AML-193 (cell line): ENCODE results near the gene NACC2.
"Not testable (repeated sequence)": the region's sequence is repeated elsewhere in the genome, so short reads cannot be mapped to it uniquely, and the experiment has no call there.

ENCODE experiments used
- DNase-seq, 2 experiments: peaks; one replicate each; lab custom pipeline; 2025; lab: John Stamatoyannopoulos, UW

The NACC2 gene

DNA sequence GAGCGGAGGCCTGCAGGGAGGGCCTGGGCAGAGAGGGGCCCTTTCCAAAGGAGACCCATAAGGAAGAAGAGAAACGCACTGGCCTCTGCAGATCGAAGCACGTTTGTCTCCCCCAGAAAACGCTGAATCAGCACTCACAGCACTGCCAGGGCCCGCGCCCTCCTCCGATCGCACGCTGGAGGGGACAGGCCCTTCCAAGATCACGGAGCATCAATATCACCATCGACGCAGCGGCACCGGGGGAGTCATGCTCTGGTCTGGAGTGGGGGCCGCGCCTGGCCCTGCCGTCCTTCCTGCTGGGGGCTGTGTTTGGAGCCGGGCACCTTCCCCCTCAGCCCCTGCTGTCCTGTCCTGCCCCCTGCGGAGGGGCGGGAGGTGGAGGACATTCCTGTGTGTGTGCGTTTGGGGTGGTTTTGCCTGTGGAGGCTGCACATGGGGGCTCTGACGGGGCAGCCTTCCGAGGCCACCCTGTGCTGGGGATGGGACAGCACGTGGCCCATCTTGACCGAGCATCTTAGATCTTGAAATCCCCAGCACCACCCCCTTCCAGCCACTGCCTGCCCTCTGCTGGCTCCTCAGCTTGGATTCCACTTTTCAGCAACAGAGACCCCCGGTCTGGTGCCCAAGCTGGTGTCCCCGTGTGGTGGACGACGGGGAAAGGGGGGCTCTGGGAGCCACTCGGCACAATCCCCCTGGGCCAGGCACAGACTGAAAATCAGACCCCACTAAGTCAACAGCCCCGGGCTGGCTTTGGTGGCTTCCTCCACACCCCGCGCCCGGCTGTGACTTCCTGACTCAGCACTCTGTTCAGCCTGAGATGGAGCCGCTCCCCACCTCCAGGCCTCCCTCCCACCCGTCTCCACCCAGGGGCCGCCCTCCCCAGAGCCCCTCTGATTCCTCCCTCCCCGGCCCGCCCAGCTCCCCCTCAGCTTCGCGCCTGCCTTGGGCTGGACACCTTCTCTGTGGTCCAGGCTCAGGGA is 15.3 kb upstream of the NACC2 start:
- peak in 1 of 2 experiments; percentile 8 for DNase-seq

DNA sequence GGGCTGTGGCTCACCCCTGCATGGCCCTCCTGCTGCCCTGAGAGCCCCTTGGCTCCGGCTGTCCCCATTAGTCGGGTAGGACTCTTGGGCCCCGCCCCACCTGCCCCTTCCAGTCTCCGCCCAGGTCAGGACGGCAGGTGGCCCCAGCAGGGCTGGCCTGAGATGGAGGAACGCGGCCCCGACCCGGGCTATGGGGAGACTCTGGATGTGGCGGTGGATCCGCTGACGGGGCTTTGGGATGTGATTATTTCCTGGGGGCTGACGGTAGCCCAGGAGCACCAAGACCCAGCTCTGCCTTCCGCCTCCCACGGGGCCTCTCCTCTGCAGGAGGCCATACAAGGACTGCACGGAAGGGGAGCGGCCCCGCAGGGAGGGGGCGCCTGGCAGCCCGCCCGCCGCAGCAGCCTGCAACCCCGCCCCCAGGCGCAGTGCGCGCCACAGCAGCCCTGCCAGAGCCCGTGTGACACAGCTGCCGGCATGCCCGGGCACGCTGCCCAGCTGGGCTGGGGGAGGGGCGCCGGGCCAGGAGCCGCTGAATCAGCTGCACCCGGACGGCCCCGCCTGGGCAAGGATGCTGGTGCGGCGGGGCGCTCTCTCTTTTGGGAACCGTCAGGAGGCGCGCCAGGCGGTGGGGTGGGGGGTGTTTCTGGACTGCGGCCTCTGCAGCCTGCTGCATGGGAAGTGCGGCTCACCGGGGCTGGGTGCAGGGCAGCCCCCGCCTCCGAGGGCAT is 14.4 kb upstream of the NACC2 start:
- DNase-seq, result peak; percentile 78 to 82

DNA sequence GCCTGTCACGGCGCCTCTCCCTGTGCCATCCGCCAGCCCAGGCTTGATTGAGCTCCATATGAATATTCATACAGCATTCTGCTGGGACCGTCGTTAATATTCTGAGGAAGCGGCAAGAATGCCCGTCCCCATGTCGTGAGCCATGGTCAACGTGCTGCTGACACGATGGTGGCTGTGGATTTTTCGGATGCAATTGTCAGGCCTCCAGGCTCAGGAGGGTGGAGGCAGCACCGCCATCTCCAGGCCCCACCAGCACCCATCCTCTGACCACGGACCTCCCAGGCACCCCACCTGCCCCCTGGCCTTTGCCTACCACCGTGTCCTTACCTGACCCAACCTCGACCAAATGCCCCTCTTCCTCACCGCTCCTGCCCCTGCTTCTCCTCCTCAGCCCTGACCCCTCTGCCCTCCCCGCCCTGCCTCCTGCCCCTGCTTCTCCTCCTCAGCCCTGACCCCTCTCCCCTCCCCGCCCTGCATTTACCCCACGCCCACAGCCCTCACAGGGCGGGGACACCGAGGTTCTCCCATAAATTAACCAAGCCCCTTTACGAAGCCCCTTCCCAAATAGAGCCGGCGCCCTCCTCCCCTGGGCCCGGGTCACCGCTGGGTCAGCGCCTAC is 13.7 kb upstream of the NACC2 start:
- DNase-seq, result peak in 1 of 2 experiments; percentile 2

GRCh38 chr9:136107953-136108647 is 13.0 kb upstream of the NACC2 start:
- DNase-seq, result no peak

GRCh38 chr9:136107155-136107952 is 12.3 kb upstream of the NACC2 start:
- DNase-seq, result no peak

- no peak for DNase-seq
Measured at GRCh38 chr9:136105398-136106135, 10.5 kb upstream of the NACC2 start.

GRCh38 chr9:136104916-136105315 is 9.8 kb upstream of the NACC2 start:
- no peak for DNase-seq

GRCh38 chr9:136104488-136104800 is 9.4 kb upstream of the NACC2 start:
- DNase-seq, result no peak

DNA sequence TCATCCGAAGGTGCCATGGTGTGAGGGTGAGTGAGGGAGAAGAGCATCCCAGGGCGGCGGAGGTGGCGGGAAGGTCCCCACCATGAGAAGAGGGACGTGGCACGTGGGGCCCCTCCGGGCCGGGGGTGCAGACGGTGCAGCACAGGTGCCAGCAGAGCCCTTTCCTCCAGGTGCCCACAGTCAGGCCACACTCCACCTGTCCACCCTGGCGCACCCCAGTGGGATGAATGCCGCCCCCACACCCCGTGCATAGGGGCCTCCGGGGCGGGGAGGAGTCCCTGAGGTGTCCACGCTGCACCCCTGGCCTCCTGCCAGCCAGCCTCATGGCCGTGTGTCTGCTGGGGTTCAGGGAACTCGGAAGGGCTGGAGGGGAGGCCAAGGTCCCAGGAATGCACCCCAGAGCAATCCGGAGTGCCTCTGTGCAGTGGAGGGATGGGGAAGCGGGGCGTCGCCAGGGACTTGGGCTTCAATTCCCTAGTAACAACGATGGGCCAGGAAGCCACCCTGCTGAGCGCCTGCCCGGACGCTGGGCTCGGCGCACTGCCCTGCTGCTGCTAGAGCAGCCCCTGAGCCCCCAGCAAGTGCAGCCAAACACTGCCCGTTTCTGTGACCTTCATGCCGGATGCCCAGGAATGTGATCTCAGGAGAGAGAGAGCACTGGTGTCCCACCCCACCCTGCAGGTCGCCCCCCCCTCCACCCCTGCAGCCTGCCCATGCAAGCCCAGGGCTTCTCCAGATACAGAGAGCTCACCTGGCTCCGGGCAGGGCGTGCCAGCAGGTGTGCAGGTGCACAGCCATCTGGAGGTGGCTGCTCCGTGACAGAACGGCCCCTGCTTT is 8.8 kb upstream of the NACC2 start:
- no peak for DNase-seq

GRCh38 chr9:136101615-136102074 is 6.6 kb upstream of the NACC2 start:
- not testable (repeated sequence) for DNase-seq

- no peak for DNase-seq
Measured at GRCh38 chr9:136100700-136101614, 5.9 kb upstream of the NACC2 start.

DNA sequence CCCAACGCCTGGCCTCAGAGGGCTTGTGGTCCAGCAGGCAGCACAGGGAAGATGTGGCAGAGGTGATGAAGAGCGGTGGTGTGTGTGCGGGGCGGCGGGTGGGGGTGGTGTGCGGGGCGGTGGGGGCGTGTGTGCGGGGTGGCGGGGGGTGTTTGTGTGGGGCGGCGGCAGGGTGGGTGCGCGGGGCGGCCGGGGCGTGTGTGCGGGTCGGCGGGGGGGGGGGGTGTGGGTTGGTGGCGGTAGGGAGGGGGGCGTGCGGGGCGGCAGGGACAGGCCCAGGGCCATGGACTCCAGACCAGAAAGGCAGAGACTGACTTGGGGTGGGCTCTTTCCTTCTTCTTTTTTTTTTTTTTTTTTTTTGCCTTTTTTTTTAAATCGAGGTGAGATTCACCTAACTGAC is 4.5 kb upstream of the NACC2 start:
- DNase-seq, result no peak

DNA sequence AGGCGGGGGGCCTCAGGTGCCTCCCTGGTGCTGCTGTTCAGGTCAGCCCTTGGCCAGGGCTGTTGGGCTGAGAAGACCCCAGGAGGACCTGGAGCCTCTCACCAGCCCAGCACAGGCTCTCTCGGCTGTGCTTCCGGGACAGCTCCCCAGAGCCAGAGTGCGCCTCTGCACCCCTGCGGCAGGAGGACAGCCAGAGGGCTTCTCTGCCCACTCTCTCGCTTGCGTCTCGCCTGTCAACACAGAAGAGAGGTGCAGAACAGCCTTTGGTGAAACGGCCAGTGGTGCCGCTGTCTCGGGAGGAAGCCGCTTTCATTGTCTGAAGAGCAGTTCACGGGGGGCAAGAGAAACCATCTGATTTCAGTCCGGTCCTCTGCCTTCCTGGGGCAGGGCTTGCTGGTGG is 3.8 kb upstream of the NACC2 start:
- no peak for DNase-seq

GRCh38 chr9:136098210-136098609 is 3.1 kb upstream of the NACC2 start:
- DNase-seq, result no peak

GRCh38 chr9:136096505-136097001 is 1.5 kb upstream of the NACC2 start:
- DNase-seq, result no peak

- peak; percentile 17 to 30 for DNase-seq
Measured at GRCh38 chr9:136093995-136094881, 851 bp downstream of the NACC2 start.

DNA sequence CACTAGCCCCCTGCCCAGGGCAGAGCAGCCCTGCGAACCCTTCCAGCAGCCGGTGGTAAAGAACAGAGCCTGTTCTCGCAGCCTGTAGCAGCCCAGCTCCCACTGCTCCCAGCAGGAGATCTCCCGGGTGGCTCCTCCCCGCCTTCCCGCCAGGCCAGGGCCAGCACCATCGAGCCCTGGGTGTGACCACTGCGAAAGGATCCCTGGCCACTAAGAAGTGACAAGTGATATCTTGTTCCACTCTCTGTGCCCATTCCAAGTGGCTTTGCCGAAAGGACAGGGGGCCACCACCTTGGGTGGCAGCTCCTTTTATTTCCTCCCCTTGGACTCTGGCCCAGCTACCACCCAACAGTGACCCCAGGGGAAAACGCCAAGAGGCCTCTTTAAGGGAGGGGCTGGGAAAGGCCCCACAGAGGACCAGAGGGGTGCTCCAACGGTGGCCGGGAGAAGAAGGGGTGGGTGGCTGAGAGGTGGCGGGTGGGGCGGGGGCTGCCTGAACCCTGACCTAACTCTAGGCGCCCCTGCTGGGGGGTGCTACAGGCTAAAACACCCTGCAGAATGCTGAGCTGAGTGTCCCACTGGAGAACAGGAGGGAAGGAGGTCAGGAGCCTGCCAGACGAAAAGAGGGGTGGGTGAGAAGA is 1.6 kb downstream of the NACC2 start:
- no peak for DNase-seq
